Measurements from ENCODE around the gene DLG1. TPM values are rescaled to one million over a fixed set of nuclear protein-coding genes. Genes with fewer than 3 reads are reported as not detected.
"Not testable (repeated sequence)": the region's sequence is repeated elsewhere in the genome, so short reads cannot be mapped to it uniquely, and the experiment has no call there.

Gene DLG1
- polyA plus RNA-seq, 1 experiment, result 58.9 TPM

GRCh38 chr3:197276808-197277207 is 21.6 kb downstream of the DLG1 start:
- CTCF ChIA-PET, result interaction anchor here (4.1 kb wide), 1 partner anchor 19 kb away, joined by 15 read pairs; no protein-coding TSS in a partner anchor
- TF ChIP-seq CTCF (IDR thresholded peaks at IDR 0.05; ENCODE audit: low read depth, low read length), result peak; percentile 36; the same call in 1 of the 2 replicates
- H3K27ac ChIP-seq (ENCODE audit: low read depth, low read length); POLR2A ChIA-PET; H3K4me3 ChIP-seq (ENCODE audit: low read depth, low read length); DNase-seq (ENCODE audit: low read depth, low spot score); H3K27me3 ChIP-seq (ENCODE audit: control insufficient read depth, insufficient read depth, low read length); H3K9me3 ChIP-seq (ENCODE audit: control insufficient read depth, insufficient read depth, low read length): not testable (repeated sequence)

GRCh38 chr3:197270558-197271317 is 27.7 kb downstream of the DLG1 start:
- H3K9me3 ChIP-seq (ENCODE audit: control insufficient read depth, insufficient read depth, low read length), result no peaks in the 10 kb centered on the region
- no peak overlapping the region for H3K27ac ChIP-seq (ENCODE audit: low read depth, low read length)
- DNase-seq (ENCODE audit: low read depth, low spot score), result no peak
- no peak overlapping the region for H3K4me3 ChIP-seq (ENCODE audit: low read depth, low read length)
- ChIA-PET CTCF (no interaction called here), POLR2A (no interaction called here)
- no peak for TF ChIP-seq CTCF (IDR thresholded peaks at IDR 0.05; ENCODE audit: low read depth, low read length)
- H3K27me3 ChIP-seq (ENCODE audit: control insufficient read depth, insufficient read depth, low read length), result no peaks in the 10 kb centered on the region

DNA sequence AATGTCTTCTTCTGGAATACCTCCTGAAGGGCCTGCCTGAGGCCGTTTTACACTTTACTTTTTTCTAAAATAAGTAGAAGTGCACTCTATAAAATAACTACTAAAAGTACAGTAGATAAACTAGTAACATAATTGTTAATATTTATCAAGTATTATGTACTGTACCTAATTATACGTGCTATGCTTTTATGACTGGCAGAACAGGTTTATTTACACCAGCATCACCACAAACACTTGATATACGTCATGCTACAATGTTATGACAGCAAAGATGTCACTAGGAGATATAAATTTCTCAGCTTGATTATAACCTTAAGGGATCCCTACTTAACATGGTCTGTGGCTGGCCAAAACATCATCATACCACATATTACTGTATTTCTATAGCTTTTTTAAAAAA is 29.4 kb downstream of the DLG1 start:
- Histone ChIP-seq H3K27me3 (ENCODE audit: control insufficient read depth, insufficient read depth, low read length) (no peaks in the 10 kb centered on the region), H3K9me3 (ENCODE audit: control insufficient read depth, insufficient read depth, low read length) (no peaks in the 10 kb centered on the region), H3K4me3 (ENCODE audit: low read depth, low read length) (no peak overlapping the region), H3K27ac (ENCODE audit: low read depth, low read length) (no peak overlapping the region)
- DNase-seq (ENCODE audit: low read depth, low spot score), result no peak
- ChIA-PET POLR2A (no interaction called here), CTCF (interaction anchor here (0.5 to 3.1 kb wide), 4 partner anchors 9 to 66 kb away, joined by 3 to 27 read pairs (median 5); no protein-coding TSS in a partner anchor)
- TF ChIP-seq CTCF (IDR thresholded peaks at IDR 0.05; ENCODE audit: low read depth, low read length), result no peak

DNA sequence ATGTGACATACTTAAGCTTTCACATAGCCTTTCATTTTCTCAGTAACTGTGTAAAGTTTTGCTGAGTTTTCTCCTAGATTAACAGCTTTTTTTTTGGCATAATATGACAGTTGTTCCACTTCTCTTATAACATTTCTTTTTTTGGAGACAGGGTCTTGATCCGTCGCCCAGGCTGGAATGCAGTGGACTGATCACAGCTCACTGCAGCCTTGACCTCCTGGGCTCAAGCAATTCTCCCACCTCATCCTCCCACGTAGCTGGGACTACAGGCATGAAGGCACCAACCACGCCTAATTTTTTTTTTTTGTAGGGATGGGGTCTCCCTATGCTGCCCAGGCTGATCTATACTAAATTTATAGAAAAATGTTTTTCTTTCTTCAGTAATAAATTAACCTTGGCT is 30.1 kb downstream of the DLG1 start:
- H3K9me3 ChIP-seq (ENCODE audit: control insufficient read depth, insufficient read depth, low read length), result no peaks in the 10 kb centered on the region
- DNase-seq (ENCODE audit: low read depth, low spot score), result no peak
- CTCF ChIA-PET, result interaction anchor here (0.8 to 3.1 kb wide), 3 partner anchors 11 to 266 kb away, joined by 3 to 27 read pairs (median 4); no protein-coding TSS in a partner anchor
- no peak overlapping the region for H3K4me3 ChIP-seq (ENCODE audit: low read depth, low read length)
- no peaks in the 10 kb centered on the region for H3K27me3 ChIP-seq (ENCODE audit: control insufficient read depth, insufficient read depth, low read length)
- TF ChIP-seq CTCF (IDR thresholded peaks at IDR 0.05; ENCODE audit: low read depth, low read length), result no peak
- H3K27ac ChIP-seq (ENCODE audit: low read depth, low read length), result no peak overlapping the region
- POLR2A ChIA-PET, result no interaction called here

DNA sequence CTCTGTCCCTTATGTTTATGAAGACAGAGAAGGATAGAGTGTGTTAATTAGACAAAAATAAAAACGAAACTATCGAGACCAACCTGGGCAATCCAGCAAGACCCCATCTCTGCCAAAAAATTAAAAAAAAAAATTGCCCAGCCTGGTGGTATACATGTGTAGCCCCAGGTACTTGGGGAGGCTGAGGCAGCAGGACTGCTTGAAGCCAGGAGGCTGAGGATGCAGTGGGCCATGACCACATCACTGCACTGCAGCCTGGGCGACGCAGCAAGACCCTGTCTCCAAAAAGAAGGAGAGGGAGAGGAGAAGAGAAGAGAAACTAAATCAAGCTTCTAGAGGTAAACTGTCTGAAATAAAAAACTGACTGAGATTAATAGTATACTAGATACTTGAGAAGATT is 32.1 kb downstream of the DLG1 start:
- no peaks in the 10 kb centered on the region for H3K27me3 ChIP-seq (ENCODE audit: control insufficient read depth, insufficient read depth, low read length)
- H3K4me3 ChIP-seq (ENCODE audit: low read depth, low read length), result no peak overlapping the region
- H3K27ac ChIP-seq (ENCODE audit: low read depth, low read length), result no peak overlapping the region
- H3K9me3 ChIP-seq (ENCODE audit: control insufficient read depth, insufficient read depth, low read length), result no peaks in the 10 kb centered on the region
- no peak for TF ChIP-seq CTCF (IDR thresholded peaks at IDR 0.05; ENCODE audit: low read depth, low read length)
- POLR2A ChIA-PET, result no interaction called here
- CTCF ChIA-PET, result interaction anchor here (1.0 to 1.9 kb wide), 3 partner anchors 10 to 20 kb away, joined by 3 to 20 read pairs (median 3); no protein-coding TSS in a partner anchor
- no peak for DNase-seq (ENCODE audit: low read depth, low spot score)

Measured in AG04450 (cell line).